GM12892 (cell line): ENCODE measurements around the gene RAPGEF1.

Experiments
- DNase-seq: peaks from one replicate; pipeline ENCODE4 v3.0.0; 2011; ENCODE audit not compliant: insufficient read length
- FAIRE-seq: peaks from 2 replicates; lab custom pipeline; 2011; peaks lifted over from hg19 to GRCh38; lab: Jason Lieb, UNC
- POLR2A ChIP-seq: IDR thresholded peaks from 2 replicates; pipeline ENCODE4 v1.6.1; 2011; ENCODE audit warnings: low read depth, low read length, control low read depth
- POLR2AphosphoS5 ChIP-seq: IDR thresholded peaks from 2 replicates; pipeline ENCODE4 v1.6.1; 2011; ENCODE audit warnings: low read depth, low read length, control low read depth
- TAF1 ChIP-seq: IDR thresholded peaks from 2 replicates; pipeline ENCODE4 v1.6.1; 2011; ENCODE audit warnings: low read depth, mild to moderate bottlenecking, control low read depth, low read length, borderline replicate concordance

The RAPGEF1 gene

GRCh38 chr9:131744720-131745201 lies 4.9 kb upstream of the RAPGEF1 start:
- DNase-seq (no peak), FAIRE-seq (no peak)
- no peak for TF ChIP-seq POLR2AphosphoS5
- TF ChIP-seq POLR2A, result no peak
- no peak for TF ChIP-seq TAF1

DNA sequence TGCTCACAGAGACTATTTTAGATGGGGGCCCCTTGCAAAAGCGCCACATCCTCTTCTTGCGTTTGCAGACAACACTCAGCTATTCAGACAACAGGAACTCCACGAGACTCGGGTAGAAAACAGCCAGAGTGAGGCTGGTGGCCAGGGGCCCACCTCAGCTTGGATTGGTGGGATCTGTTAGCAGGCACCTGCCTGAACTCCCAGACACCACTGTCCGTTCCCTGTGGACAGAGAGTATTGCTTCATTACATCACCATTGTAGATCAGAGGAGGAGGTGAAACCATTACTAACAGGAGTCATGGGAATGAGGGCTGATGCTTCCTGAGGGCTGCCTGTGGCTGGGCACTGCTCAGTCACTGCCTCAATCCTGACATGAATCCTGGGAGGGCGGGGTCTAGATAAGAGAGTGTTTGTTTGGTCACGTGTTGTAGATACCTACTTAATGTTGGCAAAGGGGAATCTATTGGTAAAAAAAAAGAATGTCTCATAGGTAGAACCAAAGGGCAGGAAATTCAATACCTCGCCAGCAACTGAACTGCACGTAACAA lies 4.4 kb upstream of the RAPGEF1 start:
- no peak for DNase-seq
- FAIRE-seq, result peak; percentile 77
- TF ChIP-seq TAF1 (no peak), POLR2AphosphoS5 (no peak), POLR2A (no peak)

DNA sequence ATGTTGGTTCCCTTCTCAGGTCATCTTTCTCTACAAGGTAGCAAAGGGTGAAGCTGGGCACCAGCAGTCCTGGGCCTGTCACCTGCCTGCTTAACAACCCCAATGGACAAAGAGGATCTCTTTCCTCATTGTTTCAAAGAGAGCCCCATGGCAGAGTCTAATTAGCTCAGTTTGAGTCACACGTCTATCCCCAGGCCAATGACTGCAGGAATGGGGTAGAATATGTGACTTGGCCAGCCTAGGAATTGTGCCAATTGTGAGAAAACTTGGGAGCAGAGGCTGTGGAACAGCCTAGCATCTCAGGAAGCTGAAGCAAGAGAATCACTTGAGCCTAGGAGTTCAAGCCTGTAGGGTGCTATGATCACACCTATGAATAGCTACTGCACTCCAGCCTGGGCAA lies 3.6 kb upstream of the RAPGEF1 start:
- TF ChIP-seq POLR2AphosphoS5, result no peak
- no peak for TF ChIP-seq POLR2A
- TF ChIP-seq TAF1, result no peak
- FAIRE-seq (no peak), DNase-seq (no peak)

GRCh38 chr9:131743096-131743495 lies 3.2 kb upstream of the RAPGEF1 start:
- no peak for TF ChIP-seq TAF1
- no peak for TF ChIP-seq POLR2AphosphoS5
- TF ChIP-seq POLR2A, result no peak
- no peak for DNase-seq
- FAIRE-seq, result peak; percentile 85

- FAIRE-seq, result no peak
- DNase-seq, result no peak
- TF ChIP-seq POLR2AphosphoS5 (no peak), TAF1 (no peak), POLR2A (no peak)
Measured at GRCh38 chr9:131740898-131741297, 1.0 kb upstream of the RAPGEF1 start.

- FAIRE-seq (no peak), DNase-seq (peak; percentile 59)
- TF ChIP-seq POLR2AphosphoS5 (no peak), TAF1 (peak; percentile 9; the same call in 1 of the 2 replicates)
Measured at GRCh38 chr9:131739133-131739958, 530 bp downstream of the RAPGEF1 start.

DNA sequence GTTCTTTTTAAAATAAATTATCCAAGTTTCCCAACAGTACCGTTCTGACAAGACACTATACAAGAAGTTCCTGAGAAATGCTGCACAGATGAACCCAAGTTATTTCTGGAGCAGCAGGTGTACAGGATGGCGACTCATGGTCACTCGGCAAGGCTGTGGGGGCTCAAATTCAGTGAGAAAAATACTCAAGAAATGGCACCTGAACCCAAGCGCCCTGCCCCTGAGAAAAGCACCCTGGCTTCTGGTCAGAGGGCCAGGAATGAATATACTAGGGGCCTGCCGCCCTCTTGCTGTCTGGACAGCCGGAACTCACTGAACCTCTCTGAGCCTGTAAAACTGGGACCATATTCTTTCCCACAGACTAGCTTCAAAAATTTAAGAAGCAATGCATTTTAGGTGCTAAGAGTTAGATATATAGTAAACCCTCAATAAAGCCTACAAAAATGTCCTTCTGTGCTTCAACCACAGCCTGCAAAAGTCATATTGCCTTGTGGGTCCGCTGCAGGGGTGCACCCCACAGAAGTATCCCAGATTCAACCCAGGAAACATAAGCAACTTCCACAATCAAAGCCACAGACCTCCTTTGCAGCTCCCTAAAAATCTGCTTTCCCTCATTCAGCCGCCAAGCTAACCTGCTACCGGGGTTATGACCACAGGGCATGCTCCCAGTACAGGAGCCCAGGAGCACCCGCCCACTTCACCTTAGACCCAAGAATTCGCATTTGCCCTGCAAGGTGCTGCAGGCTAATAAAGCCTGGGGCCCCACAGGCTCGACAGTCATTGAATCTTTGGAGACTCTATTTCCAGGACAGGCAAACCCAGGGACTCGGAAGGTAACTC lies 1.4 kb downstream of the RAPGEF1 start:
- TF ChIP-seq POLR2A, result no peak
- no peak for TF ChIP-seq POLR2AphosphoS5
- no peak for TF ChIP-seq TAF1
- peak; percentile 9 for FAIRE-seq

GRCh38 chr9:131737426-131737825 lies 2.5 kb downstream of the RAPGEF1 start:
- FAIRE-seq (no peak), DNase-seq (no peak)
- TF ChIP-seq TAF1 (no peak), POLR2A (no peak), POLR2AphosphoS5 (no peak)

More for the DNA sequence above, 1.4 kb downstream of the RAPGEF1 start:
- no peak for DNase-seq

DNA sequence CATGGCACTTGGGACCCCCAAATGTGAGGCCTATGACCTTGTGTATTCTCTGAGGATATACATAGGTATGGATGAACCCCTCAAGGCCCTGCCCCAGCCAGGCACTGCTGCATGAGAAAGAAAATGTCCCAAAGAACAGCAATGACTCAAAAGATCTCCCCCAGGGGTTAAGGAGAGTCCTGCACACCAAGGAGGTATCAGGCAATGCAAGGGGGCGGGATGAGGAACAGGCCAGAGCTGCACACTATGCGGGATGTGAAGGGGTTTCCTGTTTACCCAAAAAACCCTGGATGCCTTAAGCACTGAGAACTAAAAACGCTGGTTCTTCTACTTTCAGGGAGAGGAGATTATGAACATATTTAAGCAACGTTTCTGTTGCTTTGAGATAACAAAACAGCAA lies 3.4 kb downstream of the RAPGEF1 start:
- FAIRE-seq (no peak), DNase-seq (no peak)
- TF ChIP-seq POLR2AphosphoS5, result no peak
- no peak for TF ChIP-seq TAF1
- no peak for TF ChIP-seq POLR2A

GRCh38 chr9:131735238-131736128 lies 4.4 kb downstream of the RAPGEF1 start:
- DNase-seq (no peak), FAIRE-seq (no peak)
- TF ChIP-seq POLR2A (no peak), POLR2AphosphoS5 (peak; percentile 23; the same call in 1 of the 2 replicates), TAF1 (no peak)

GRCh38 chr9:131734781-131735180 lies 5.1 kb downstream of the RAPGEF1 start:
- TF ChIP-seq POLR2A, result no peak
- TF ChIP-seq POLR2AphosphoS5, result no peak
- no peak for TF ChIP-seq TAF1
- no peak for DNase-seq
- no peak for FAIRE-seq
